GM12878 (cell line): ENCODE results near the gene DAGLA. TPM values are rescaled to one million over a fixed set of nuclear protein-coding genes. Genes with fewer than 3 reads are reported as not detected.

Source experiments
- ATAC-seq: fragments of 200-7000 bp; cut with Tn5 transposase; 3 replicates; pipeline ENCODE4 v1.9.1; 2020; ENCODE audit warnings: mild to moderate bottlenecking, moderate library complexity
- BruUV-seq: library from RNA; stranded (reverse); fragments of 400-500 nt; replicated peaks from 2 replicates; lab custom pipeline; 2021; lab: Mats Ljungman, UMichigan
- CTCF ChIA-PET: fragments of 300-600 bp; sonication (Branson Sonifier 250); formaldehyde crosslinking; extraction: SDS; loops from one replicate; lab custom pipeline; 2021; ENCODE audit warnings: inconsistent platforms; lab: Yijun Ruan, JAX
- POLR2A ChIA-PET: fragments of 350-600 bp; formaldehyde crosslinking; extraction: SDS; loops from one replicate; lab custom pipeline; 2021; ENCODE audit warnings: inconsistent platforms; lab: Charles Lee
- RAD21 ChIA-PET: fragments of 300-600 bp; sonication (Branson Sonifier 250); formaldehyde crosslinking; loops from one replicate; lab custom pipeline; 2023; ENCODE audit warnings: antibody characterized with exemption; ENCODE audit not compliant: unreplicated experiment; lab: Charles Lee
- SMC1A ChIA-PET: fragments of 300-600 bp; sonication (Branson Sonifier 250); formaldehyde crosslinking; loops from one replicate; lab custom pipeline; 2023; ENCODE audit not compliant: unreplicated experiment, uncharacterized antibody; lab: Charles Lee
- DNase-seq: peaks from one replicate; pipeline ENCODE4 v3.0.0-alpha.2; 2011; ENCODE audit warnings: low read depth, low spot score
- FAIRE-seq: peaks from 3 replicates; lab custom pipeline; 2011; peaks lifted over from hg19 to GRCh38; lab: Jason Lieb, UNC
- H2AFZ ChIP-seq: 2 replicates; pipeline ENCODE4 v1.6.0; 2011; ENCODE audit warnings: low read depth, low read length, control low read depth; ENCODE audit not compliant: control insufficient read depth
- H3K27ac ChIP-seq: 2 replicates; pipeline ENCODE4 v1.5.1; 2011; ENCODE audit warnings: control low read depth; ENCODE audit not compliant: control insufficient read depth, insufficient read depth
- H3K27me3 ChIP-seq, 2 experiments: replicated peaks in 1 of 2; 2 replicates each; pipeline versions ENCODE4 v1.6.0 to v1.6.1; 2011; ENCODE audit warnings: low read length in 1 of 2; ENCODE audit not compliant: control insufficient read depth in 2 of 2, insufficient read depth in 2 of 2
- H3K36me3 ChIP-seq, 2 experiments: 2 replicates each; pipeline ENCODE4 v1.5.1; 2011; ENCODE audit warnings: low read length in 1 of 2; ENCODE audit not compliant: control insufficient read depth in 2 of 2, insufficient read depth in 2 of 2
- H3K4me1 ChIP-seq: 2 replicates; pipeline ENCODE4 v1.6.1; 2011; ENCODE audit warnings: mild to moderate bottlenecking, low read length, moderate library complexity, mixed read lengths; ENCODE audit not compliant: control insufficient read depth, insufficient read depth
- H3K4me2 ChIP-seq: 2 replicates; pipeline ENCODE4 v1.6.0; 2011; ENCODE audit warnings: control low read depth; ENCODE audit not compliant: control insufficient read depth, insufficient read depth
- H3K4me3 ChIP-seq: fragments of 200-600 bp; sonication (generic); 2 replicates; pipeline ENCODE4 v1.5.1; 2016
- H3K79me2 ChIP-seq: 2 replicates; pipeline ENCODE4 v1.6.0; 2011; ENCODE audit warnings: low read length; ENCODE audit not compliant: control insufficient read depth, insufficient read depth
- H3K9ac ChIP-seq: 2 replicates; pipeline ENCODE4 v1.8.0; 2011; ENCODE audit warnings: low read length, control low read depth, mixed read lengths; ENCODE audit not compliant: control insufficient read depth, insufficient read depth
- H3K9me3 ChIP-seq: replicated peaks from 3 replicates; pipeline ENCODE4 v1.5.1; 2011; ENCODE audit warnings: mild to moderate bottlenecking, low read length; ENCODE audit not compliant: control insufficient read depth, insufficient read depth
- H4K20me1 ChIP-seq: 2 replicates; pipeline ENCODE4 v1.6.0; 2011; ENCODE audit not compliant: control insufficient read depth, insufficient read depth
- ASH2L ChIP-seq: fragments of 300-600, 200-600 bp; sonication (generic); IDR thresholded peaks from 2 replicates; pipeline ENCODE4 v1.6.1; 2017; ENCODE audit warnings: low read depth, mild to moderate bottlenecking, borderline replicate concordance
- ATF2 ChIP-seq: IDR thresholded peaks from 2 replicates; pipeline ENCODE4 v1.6.1; 2012; ENCODE audit warnings: low read length, inconsistent platforms
- CHD2 ChIP-seq: IDR thresholded peaks from 2 replicates; pipeline ENCODE4 v1.6.1; 2011; ENCODE audit warnings: low read depth, low read length, improper control_type of control experiment, borderline replicate concordance
- E2F8 ChIP-seq: fragments of 450-650 bp; IDR thresholded peaks from 2 replicates; pipeline ENCODE4 v1.6.1; 2018; ENCODE audit warnings: mild to moderate bottlenecking, low read depth, moderate library complexity; ENCODE audit not compliant: partially characterized antibody
- JUNB ChIP-seq: IDR thresholded peaks from 2 replicates; pipeline ENCODE4 v1.6.1; 2016; ENCODE audit warnings: antibody characterized with exemption, mild to moderate bottlenecking
- LARP7 ChIP-seq: fragments of 450-650 bp; IDR thresholded peaks from 2 replicates; pipeline ENCODE4 v1.6.1; 2017; ENCODE audit warnings: mild to moderate bottlenecking
- MAX ChIP-seq: IDR thresholded peaks from 2 replicates; pipeline ENCODE4 v1.6.1; 2012; ENCODE audit warnings: low read depth, low read length, improper control_type of control experiment
- MXI1 ChIP-seq: fragments of 150-350 bp; IDR thresholded peaks from 2 replicates; pipeline ENCODE4 v1.6.1; 2011; ENCODE audit warnings: low read depth, mild to moderate bottlenecking, inconsistent platforms, low read length, improper control_type of control experiment
- PML ChIP-seq: IDR thresholded peaks from 2 replicates; pipeline ENCODE4 v1.6.1; 2012; ENCODE audit warnings: low read length, inconsistent platforms
- SMARCA5 ChIP-seq: fragments of 450-650 bp; IDR thresholded peaks from 2 replicates; pipeline ENCODE4 v1.6.1; 2017; ENCODE audit warnings: mild to moderate bottlenecking
- SREBF2 ChIP-seq: IDR thresholded peaks from 2 replicates; pipeline ENCODE4 v1.6.1; 2012; ENCODE audit warnings: mild to moderate bottlenecking, low read length
- STAT3 ChIP-seq: IDR thresholded peaks from 2 replicates; pipeline ENCODE4 v1.6.1; 2011; ENCODE audit warnings: low read depth, low read length, improper control_type of control experiment
- WGBS: methylation state at CpG from one replicate; pipeline ENCODE4 v1.1.6; 2016; ENCODE audit warnings: low lambda C conversion rate; ENCODE audit not compliant: insufficient replicate concordance, insufficient coverage; ENCODE audit errors: missing lambda C conversion rate; 5-methylcytosine and 5-hydroxymethylcytosine counted together
- in situ Hi-C: fragments of 300-500 bp; cut with MboI; formaldehyde crosslinking; loops from 9 replicates; pipeline ENCODE4 v1.14.3; 2018; ENCODE audit warnings: mixed read lengths
- intact Hi-C: fragments of 100-400 bp; cut with micrococcal nuclease; formaldehyde crosslinking; loops from one replicate; pipeline ENCODE4 v1.14.2; 2022; ENCODE audit not compliant: unreplicated experiment
- polyA plus RNA-seq, 11 experiments: library from polyadenylated mRNA; depleted of rRNA in 4 of 11; unstranded in 6 of 11; stranded (reverse) in 5 of 11; fragments of >200 nt; fragmentation: Nextera tagmentation in 4 of 11; fragmentation: Illumina TruSeq in 1 of 11; extraction: Ambion mirVana in 4 of 11; extraction: Trizol in 1 of 11; gene quantifications; 1 replicate in 1 of 11; 2 replicates in 10 of 11; pipeline versions ENCODE4 v1.2.1 to v1.2.3, GENCODE V29; 2011 to 2016; ENCODE audit warnings: inconsistent platforms in 2 of 11, missing spikeins in 2 of 11, low read depth in 1 of 11
- total RNA-seq, 4 experiments: library from RNA; depleted of rRNA in 3 of 4; stranded (reverse); fragments of >200 nt in 3 of 4; fragmentation: Illumina TruSeq in 1 of 4; extraction: Trizol in 1 of 4; gene quantifications; 2 replicates each; pipeline versions ENCODE4 v1.2.1 to v1.2.3, GENCODE V29; 2013 to 2021

Gene DAGLA
- total and polyA plus RNA-seq, 10 of the 15 experiments (the other 5 are each of a cell fraction or from before 2014, with no cell fraction given): 0.05 TPM; not detected in 9

- POLR2A ChIA-PET: interaction anchor here (0.6 kb wide), 1 partner anchor 686 kb away, joined by 4 read pairs; no protein-coding TSS in a partner anchor
- WGBS: 53% methylated on average over 15 of the region's 15 CpGs
Measured at GRCh38 chr11:61771195-61771894, 91.2 kb downstream of the DAGLA start.

More at GRCh38 chr11:61771195-61771894, 91.2 kb downstream of the DAGLA start:
- no peak overlapping the region for H2AFZ ChIP-seq
- H3K9ac ChIP-seq: no peak overlapping the region
- TF ChIP-seq LARP7: no peak
- TF ChIP-seq E2F8: no peak
- TF ChIP-seq JUNB: no peak
- TF ChIP-seq CHD2: no peak
- TF ChIP-seq PML: no peak
- TF ChIP-seq STAT3: no peak
- no peak for TF ChIP-seq MAX
- TF ChIP-seq SREBF2: no peak
- no peak for TF ChIP-seq MXI1
- no peak for TF ChIP-seq ASH2L
- TF ChIP-seq SMARCA5: no peak
- no peak for TF ChIP-seq ATF2
- TF ChIP-seq, all 136 proteins: peak for 0
- Histone ChIP-seq H3K79me2 (no peaks in the 10 kb centered on the region), H3K36me3 (no peaks in the 10 kb centered on the region), H4K20me1 (no peaks in the 10 kb centered on the region), H3K27ac (no peak overlapping the region), H3K4me3 (no peak overlapping the region), H3K4me1 (no peaks in the 10 kb centered on the region), H3K9me3 (no peaks in the 10 kb centered on the region), H3K4me2 (no peak overlapping the region), H3K27me3 (no peaks in the 10 kb centered on the region)
- ATAC-seq (peak; percentile 12; the same call in 1 of the 3 replicates), DNase-seq (no peak), FAIRE-seq (no peak)
- in situ Hi-C loops (no loop called here), intact Hi-C loops (no loop called here)
- BruUV-seq: no TSS peak
- ChIA-PET SMC1A (no interaction called here), CTCF (interaction anchor here (1.5 kb wide), 1 partner anchor 23 kb away, joined by 4 read pairs; no protein-coding TSS in a partner anchor), RAD21 (no interaction called here)
